Measurements from ENCODE around the gene HSCB. TPM values are rescaled to one million over a fixed set of nuclear protein-coding genes. Genes with fewer than 3 reads are reported as not detected.
A peak's percentile ranks its signal among the peaks of the same experiment; 100 is the strongest.

Gene HSCB
- total RNA-seq, 1 donor from 2014 or later = 15.0 TPM

- Mint-ChIP-seq H3K4me1 (peaks cover 10% of the 10 kb centered on the region), H3K4me3 (peak overlapping the region; percentile 96), H3K27ac (peak overlapping the region; percentile 99), H3K36me3 (peaks cover 15% of the 10 kb centered on the region), H3K9me3 (peaks cover 3% of the 10 kb centered on the region), H3K27me3 (ENCODE audit: low read depth) (no peaks in the 10 kb centered on the region)
- TF ChIP-seq CTCF (IDR thresholded peaks at IDR 0.05; ENCODE audit: unreplicated experiment) = no peak
- no peak for DNase-seq (ENCODE audit: low spot score in 2 of 2, unreplicated experiment in 2 of 2)
Observed at GRCh38 chr22:28773461-28773867, 31.6 kb downstream of the HSCB start.

GRCh38 chr22:28774378-28774777 is 32.5 kb downstream of the HSCB start:
- peaks cover 3% of the 10 kb centered on the region for H3K9me3 Mint-ChIP-seq
- peak overlapping the region; percentile 59 for H3K27ac Mint-ChIP-seq
- TF ChIP-seq CTCF (IDR thresholded peaks at IDR 0.05; ENCODE audit: unreplicated experiment) = no peak
- peaks cover 15% of the 10 kb centered on the region for H3K36me3 Mint-ChIP-seq
- peaks cover 10% of the 10 kb centered on the region for H3K4me1 Mint-ChIP-seq
- H3K27me3 Mint-ChIP-seq (ENCODE audit: low read depth) = no peaks in the 10 kb centered on the region
- DNase-seq (ENCODE audit: low spot score in 2 of 2, unreplicated experiment in 2 of 2) = no peak
- H3K4me3 Mint-ChIP-seq = peak overlapping the region; percentile 53

GRCh38 chr22:28779833-28780232 is 38.0 kb downstream of the HSCB start:
- Mint-ChIP-seq H3K9me3 (no peaks in the 10 kb centered on the region), H3K27me3 (ENCODE audit: low read depth) (no peaks in the 10 kb centered on the region), H3K4me1 (peaks cover 4% of the 10 kb centered on the region), H3K36me3 (peaks cover 22% of the 10 kb centered on the region), H3K27ac (no peak overlapping the region), H3K4me3 (no peak overlapping the region)
- no peak for DNase-seq (ENCODE audit: low spot score in 2 of 2, unreplicated experiment in 2 of 2)
- TF ChIP-seq CTCF (IDR thresholded peaks at IDR 0.05; ENCODE audit: unreplicated experiment) = no peak

GRCh38 chr22:28780296-28780695 is 38.5 kb downstream of the HSCB start:
- no peaks in the 10 kb centered on the region for H3K9me3 Mint-ChIP-seq
- no peak for TF ChIP-seq CTCF (IDR thresholded peaks at IDR 0.05; ENCODE audit: unreplicated experiment)
- H3K27me3 Mint-ChIP-seq (ENCODE audit: low read depth) = no peaks in the 10 kb centered on the region
- no peak for DNase-seq (ENCODE audit: low spot score in 2 of 2, unreplicated experiment in 2 of 2)
- no peak overlapping the region for H3K4me3 Mint-ChIP-seq
- peaks cover 4% of the 10 kb centered on the region for H3K4me1 Mint-ChIP-seq
- peaks cover 23% of the 10 kb centered on the region for H3K36me3 Mint-ChIP-seq
- no peak overlapping the region for H3K27ac Mint-ChIP-seq

- H3K4me3 Mint-ChIP-seq = no peak overlapping the region
- H3K9me3 Mint-ChIP-seq = no peaks in the 10 kb centered on the region
- H3K36me3 Mint-ChIP-seq = peaks cover 28% of the 10 kb centered on the region
- H3K27me3 Mint-ChIP-seq (ENCODE audit: low read depth) = no peaks in the 10 kb centered on the region
- H3K4me1 Mint-ChIP-seq = peaks cover 4% of the 10 kb centered on the region
- peak overlapping the region; percentile 83 for H3K27ac Mint-ChIP-seq
- no peak for DNase-seq (ENCODE audit: low spot score in 2 of 2, unreplicated experiment in 2 of 2)
- no peak for TF ChIP-seq CTCF (IDR thresholded peaks at IDR 0.05; ENCODE audit: unreplicated experiment)
Observed at GRCh38 chr22:28783786-28784671, 42.2 kb downstream of the HSCB start.
